GM19043 (cell line): ENCODE results near the gene KIF20A.
"Not testable (repeated sequence)": the region's sequence is repeated elsewhere in the genome, so short reads cannot be mapped to it uniquely, and the experiment has no call there.

Source experiments
- ATAC-seq: cut with Tn5 transposase; IDR thresholded peaks from one replicate; pipeline ENCODE4 v1.9.1; 2021; ENCODE audit warnings: low read depth; ENCODE audit not compliant: unreplicated experiment

Gene KIF20A

DNA sequence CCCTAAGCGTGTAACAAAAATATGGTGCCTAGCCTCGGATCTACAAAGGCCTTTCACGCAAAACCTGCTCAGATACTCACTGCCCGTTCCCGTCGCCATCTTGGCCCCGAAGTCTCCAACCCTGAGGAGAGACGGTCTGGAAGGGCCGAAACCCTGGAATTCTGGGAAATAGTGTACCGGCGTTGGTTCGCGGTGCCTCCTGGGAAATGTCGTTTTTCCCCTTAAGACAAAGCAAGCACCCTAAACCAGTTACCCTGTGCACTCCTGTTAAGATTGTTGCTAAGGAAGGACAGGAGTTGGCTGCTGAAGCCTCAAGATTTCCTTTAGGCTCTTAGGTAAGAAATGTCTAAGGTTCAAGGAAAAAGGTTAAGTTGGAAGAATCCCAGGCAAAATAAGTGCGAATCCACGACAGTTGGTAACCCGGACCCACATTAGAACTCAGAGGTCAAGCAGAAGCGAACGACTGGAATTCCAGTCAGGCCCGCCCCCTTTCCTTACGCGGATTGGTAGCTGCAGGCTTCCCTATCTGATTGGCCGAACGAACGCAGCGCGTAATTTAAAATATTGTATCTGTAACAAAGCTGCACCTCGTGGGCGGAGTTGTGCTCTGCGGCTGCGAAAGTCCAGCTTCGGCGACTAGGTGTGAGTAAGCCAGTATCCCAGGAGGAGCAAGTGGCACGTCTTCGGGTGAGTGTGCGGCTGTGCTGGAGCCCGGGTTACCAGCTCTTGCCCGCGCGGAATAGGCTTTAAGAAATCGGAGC lies at the start of gene KIF20A, which contains the start of gene BRD8:
Gene KIF20A, plus strand, starts transcription at position 597 of the 761 bp plus-strand sequence. CDS start 569 bp downstream, outside the sequence.
Gene BRD8, minus strand, starts transcription at position 115 of the 761 bp plus-strand sequence. Its CDS starts 16 bp downstream, at position 99.
- ATAC-seq: peak; percentile 84

DNA sequence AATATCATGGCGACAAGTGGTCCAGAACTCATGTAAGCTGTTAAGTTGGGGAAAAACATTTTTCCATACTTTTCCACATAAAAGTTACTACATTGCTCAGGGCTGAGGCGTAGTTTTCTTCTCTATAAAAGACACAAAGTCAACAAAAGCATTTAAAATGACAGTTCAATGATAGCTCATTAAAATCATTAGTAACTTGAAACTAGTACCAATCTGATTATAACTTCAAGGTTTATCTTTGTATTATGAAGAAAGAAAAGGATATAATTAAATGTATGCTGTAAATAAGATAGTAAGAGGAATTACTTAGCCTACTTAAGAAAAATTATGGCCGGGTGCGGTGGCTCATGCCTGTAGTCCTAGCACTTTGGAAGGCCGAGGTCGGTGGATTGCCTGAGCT lies 49.6 kb upstream of the KIF20A start:
- no peak for ATAC-seq

DNA sequence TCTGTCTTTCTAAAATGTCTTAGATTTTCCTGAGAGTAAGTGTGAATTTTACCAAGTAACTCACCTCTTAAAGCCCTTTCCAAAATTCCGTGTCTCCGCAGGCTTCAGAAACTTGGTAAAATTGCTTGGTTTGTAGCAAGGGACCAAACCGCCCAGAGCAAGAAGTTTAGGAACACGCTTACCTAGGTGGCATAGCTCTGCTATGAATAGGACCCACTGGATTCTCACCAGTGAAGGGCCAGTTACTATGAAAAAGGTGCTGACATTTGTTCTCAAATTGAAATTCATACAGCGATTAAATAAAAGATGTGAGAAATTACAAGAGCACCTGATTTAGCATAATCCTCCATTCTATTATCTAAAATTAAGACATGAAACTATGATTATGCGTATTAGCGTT lies 46.4 kb upstream of the KIF20A start:
- no peak for ATAC-seq

DNA sequence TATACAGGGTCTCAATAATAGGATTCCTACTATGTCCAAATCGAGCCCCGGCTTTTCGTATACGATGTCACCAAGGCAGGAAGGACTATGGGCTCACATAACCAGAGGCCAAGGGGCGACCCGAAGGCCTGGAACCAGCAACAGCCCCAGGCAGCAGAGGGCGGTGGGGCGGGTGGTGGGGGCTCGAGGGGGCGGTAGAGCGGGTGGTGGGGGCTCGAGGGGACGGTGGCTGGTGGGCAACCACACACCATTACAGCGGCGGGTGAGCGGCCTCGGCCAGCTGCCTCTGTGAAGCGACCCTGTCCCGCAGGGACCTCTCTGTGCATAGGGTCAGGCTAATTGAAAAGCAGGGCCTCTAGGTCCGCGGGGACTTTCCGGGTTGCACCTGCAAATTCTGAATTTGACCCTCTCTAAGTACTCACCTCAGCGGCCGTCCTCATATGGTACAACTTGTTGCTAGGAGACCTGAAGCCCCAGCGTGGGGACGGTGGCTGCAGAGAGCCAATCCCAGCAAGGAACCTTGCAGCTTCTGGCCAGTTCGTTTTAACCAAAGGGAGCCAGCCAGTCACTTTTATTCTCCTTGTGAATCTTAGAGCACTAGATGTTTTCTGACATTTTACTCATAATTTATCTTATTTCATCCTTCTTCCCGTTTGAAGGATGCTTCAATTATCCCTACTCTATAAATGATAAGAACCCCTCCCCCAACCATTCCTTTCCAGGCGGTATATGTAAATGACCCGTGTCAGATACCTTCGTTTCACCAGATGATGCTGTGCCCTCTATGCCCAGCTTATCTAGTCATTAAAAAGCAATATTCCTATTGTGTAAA lies 39.7 kb upstream of the KIF20A start, which contains the start of gene NME5:
Gene NME5, minus strand, starts transcription at position 480 of the 832 bp plus-strand sequence. CDS start 648 bp downstream, outside the sequence.
- no peak for ATAC-seq

DNA sequence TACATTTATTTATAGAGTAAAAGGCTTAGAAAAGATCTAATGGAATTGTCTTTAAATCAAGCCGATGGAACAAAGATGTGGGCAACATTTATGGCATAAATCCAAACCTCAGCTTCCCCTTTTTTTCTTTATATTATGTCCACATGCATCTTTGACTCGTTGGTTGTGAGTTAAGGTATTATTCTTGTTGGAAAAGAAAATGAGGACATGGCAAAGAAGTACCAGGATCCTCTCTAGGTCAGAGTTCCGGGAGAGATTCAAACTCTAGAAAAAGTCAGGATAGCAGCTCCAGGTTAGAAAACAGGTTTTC lies 39.2 kb upstream of the KIF20A start:
- no peak for ATAC-seq

DNA sequence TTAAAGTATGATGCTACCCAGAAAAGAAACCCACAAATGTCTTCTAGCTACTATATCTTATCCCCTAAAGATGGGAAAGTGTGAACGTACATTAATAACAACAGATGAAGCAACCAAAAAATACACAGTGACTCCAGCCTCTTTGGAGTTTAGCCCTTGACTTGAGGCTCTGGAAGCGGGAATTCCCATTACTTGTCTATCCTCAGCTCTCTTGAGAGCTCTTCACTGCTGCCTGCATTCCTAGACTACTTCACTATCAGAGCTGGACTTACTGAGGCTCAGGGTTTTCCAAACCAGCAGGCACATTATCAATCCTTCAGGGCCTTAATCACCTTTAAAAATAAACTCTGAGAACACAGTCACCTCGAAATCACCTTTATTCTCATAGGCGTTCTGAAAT lies 38.6 kb upstream of the KIF20A start:
- no peak for ATAC-seq

DNA sequence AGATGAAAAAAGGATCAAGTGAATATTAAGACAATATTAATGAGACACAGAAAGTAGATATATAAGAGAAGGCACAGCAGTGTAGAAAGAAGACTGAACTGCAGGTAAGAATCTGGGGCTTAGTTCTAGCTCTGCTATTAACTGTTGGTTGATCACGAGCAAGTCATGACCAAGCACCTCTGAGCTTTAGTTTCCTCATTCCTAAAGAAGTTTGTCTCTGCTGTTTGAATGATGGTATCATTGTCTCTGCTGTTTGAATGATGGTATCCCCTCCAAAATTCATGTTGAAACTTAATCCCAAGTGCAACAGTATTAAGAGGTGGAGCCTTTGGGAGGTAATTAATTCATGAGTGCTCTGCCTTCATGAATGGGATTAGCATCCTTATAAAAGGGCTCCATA lies 37.2 kb upstream of the KIF20A start:
- ATAC-seq: no peak

DNA sequence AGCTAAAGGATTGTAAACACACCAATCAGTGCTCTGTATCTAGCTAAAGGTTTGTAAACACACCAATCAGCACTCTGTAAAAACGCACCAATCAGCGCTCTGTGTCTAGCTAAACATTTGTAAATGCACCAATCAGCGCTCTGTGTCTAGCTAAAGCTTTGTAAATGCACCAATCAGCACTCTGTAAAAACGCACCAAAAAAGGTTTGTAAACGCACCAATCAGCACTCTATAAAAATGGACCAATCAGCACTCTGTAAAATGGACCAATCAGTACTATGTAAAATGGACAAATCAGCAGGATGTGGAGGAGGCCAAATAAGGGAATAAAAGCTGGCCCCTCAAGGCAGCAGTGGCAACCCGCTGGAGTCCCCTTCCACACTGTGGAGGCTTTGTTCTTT lies 35.3 kb upstream of the KIF20A start:
- not testable (repeated sequence) for ATAC-seq

DNA sequence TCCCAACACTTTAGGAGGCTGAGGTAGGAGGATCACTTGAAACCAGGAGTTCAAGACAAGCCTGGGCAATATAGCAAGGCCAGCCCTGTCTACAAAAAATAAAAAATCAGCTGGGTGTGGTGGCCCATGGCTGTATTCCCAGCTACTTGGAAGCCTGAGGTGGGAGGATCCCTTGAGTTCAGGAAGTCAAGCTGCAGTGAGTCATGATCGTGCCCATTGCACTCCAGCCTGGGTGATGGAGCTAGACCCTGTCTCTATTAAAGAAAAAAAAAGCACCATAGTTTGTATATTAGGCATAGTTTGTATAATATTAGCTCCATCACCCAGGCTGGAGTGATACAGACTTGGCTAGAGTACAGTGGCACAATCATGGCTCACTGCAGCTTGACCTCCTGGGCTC lies 30.1 kb upstream of the KIF20A start:
- ATAC-seq: no peak

DNA sequence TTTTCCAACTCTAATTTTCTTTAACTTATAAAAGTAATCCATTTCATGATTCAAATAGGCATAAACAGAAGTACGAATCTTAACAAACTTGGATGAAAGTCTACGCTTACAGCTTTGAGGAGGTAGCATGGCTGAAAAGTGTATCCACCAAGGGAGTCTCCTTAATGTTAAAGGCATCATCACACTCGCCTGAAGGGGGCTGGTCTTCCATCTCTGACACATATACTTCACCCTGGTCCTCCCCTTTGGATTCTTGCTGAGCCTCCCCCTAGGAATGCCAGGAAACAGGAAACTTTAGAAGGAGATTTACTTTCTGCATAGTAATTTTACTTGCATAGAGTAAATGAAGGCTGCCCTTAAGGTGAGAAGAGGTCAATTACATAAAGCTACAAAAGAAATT lies 29.4 kb upstream of the KIF20A start:
- ATAC-seq: no peak

DNA sequence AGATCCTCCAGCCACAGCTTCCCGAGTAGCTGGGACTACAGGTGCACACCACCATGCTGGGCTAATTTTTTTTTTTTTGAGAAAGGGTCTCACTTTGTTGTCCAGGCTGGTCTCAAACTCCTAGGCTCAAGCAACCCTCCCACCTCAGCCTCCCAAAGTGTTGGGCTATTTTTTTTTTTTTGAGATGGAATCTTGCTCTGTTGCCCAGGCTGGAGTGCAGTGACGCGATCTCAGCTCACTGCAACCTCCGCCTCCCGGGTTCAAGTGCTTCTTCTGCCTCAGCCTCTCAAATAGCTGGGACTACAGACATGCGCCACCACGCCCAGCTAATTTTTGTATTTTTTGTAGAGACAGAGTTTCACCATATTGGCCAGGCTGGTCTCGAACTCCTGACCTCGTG lies 22.9 kb upstream of the KIF20A start:
- not testable (repeated sequence) for ATAC-seq

DNA sequence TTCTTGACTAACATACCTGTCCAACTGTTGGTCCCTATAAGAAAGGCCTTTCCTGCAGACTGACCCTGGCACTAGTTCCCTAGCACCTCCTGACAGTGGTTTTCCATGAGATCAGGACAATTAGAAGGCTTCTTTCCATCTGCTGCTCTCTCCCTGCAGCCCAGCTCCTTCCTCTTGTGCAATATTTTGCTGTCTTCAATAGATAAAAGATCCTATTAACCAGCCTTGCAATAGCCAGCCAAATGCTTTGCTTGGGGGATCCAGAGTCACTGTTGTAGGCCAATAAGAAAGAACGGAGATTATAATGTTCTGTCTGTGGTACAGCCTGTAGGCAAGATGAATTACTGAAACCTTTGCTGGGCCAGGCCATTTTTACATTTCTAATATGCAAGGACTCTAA lies 21.3 kb upstream of the KIF20A start:
- no peak for ATAC-seq

DNA sequence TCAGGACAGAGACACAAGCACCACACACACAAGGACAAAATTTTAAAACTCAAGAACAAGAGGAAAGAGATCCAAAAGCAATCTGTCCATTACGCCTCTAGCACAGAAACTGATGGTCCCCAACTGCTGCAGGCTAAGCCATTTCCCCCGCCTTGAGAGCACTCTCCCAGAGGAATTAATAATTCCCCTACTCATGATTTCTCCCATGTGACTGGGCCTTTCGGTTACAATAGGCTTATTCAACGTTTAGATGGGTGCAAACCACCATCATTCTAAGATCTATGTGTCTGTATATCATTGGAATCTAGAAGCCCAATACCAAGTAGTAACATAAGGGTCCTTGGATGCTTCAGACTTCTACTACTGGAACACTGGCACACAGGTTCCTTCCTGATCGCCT lies 19.2 kb upstream of the KIF20A start:
- no peak for ATAC-seq

DNA sequence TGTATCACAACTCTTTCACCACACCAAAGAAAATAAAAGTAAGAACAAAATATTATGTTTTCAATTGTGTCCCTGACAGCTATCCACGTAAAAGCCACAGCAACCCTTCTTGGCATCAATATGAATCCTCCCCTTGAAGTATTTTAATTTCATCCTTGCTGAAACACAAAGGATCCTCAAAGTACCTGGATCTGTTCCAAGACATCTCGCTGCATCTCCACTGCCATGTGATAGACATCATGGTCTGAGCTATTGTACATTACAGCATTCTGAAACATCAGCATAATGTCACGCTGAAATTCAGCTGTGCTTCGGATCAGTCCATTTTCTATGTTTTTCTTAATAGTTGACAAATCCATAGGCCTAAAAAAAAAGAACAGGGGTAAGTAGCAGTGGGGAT lies 18.2 kb upstream of the KIF20A start:
- no peak for ATAC-seq

DNA sequence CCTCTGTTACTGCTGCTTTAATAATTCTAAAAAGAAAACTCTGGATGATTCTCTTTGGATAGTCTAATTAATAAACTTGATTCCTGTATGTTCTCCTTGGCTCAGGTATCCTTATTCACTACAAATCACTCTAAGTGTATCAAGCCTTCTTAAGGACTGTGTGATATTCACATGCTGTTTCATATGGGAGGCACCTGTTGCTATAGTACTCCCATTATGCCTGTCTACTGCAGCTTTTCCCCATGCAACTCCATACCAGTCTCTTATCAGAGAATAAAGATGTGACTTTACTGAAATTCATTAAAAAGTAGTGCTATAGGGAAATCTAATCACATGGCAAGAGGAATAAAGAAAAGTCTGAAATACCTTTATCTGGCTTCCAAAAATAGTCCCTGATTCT lies 15.2 kb upstream of the KIF20A start:
- ATAC-seq: no peak

DNA sequence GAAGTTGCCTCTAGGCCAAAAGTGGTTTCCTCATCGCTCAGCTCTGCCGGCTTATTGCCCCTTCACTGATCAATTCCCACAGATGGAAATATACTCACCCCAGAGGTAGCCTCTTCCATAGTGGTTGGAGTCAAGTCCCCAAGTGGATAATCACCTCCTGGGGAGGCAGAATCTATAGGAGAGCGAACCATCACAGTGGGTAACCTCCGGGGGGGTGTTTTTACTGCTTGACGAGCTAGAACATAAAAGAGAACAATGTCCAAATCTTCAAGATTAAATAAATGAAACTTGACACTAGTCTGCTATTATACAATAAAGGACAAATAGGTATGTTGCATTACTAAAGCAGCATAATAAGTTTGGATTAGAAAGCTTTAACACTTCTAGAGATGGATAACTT lies 9.8 kb upstream of the KIF20A start:
- no peak for ATAC-seq

DNA sequence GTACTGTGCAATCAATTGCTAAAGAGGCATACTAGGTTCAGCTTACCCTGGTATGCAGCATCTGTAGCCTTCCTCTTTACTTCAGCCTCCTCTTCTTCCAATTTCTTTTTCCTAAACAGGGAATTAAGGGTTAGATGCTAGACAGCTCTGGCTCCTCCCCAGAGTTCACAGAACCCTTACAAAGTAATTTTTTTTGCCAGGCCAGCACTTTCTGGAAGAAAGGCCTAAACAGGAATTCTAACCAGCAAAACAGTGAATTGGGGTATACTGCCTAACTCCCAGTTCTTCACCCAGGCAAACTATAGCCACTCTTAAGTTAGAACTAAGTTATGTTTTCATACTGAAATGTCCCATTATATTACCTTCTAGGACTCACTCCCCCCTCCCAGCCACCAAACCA lies 8.6 kb upstream of the KIF20A start:
- no peak for ATAC-seq

DNA sequence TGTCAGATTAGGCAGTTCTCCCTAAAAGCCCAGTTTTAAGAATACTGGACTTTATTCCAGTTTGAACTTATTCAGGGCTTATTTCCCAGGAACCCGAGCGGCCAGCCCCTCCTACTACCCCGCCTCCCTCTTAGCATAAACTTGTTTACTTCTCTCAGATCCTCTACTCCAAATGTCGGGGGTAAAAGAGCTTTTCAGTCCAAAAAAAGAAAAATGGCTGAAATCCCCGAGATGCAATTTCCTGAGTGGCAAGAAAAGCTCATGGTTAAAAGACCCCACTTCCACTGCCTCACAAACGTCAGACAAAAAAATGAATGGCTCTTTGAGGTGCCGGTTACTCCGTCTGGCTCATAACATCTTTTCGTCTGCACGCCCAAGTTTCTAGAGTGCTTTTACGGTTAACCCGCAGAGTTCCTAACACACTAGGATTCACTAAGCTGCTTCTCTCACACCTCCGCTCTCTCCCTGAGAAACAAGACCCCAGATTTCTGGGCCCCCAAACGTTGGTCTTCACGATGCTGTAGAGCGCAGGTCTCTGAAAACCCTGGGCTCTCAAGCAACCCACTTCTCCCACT lies 884 bp upstream of the KIF20A start:
- ATAC-seq: no peak

DNA sequence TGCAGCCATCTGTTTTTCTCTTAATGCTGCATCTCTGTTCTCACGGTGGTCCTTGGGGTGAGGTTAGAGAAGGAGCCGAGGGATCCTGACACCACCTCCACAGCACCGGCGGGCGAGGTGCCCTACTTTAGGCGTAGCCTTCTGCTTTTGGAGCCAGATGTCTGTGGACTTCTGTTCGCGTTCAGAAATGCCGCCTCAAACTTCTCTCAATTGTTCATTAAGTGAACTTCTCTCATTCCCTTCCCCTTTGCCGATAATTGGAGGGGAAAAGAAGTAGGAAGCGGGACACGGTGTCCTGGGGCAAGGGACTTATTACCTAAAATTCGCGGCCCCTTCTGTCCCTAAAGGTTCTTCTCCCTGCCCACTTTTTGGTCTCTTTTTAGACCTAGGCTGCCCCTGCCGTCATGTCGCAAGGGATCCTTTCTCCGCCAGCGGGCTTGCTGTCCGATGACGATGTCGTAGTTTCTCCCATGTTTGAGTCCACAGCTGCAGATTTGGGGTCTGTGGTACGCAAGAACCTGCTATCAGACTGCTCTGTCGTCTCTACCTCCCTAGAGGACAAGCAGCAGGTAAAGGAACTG lies 455 bp downstream of the KIF20A start:
- no peak for ATAC-seq

DNA sequence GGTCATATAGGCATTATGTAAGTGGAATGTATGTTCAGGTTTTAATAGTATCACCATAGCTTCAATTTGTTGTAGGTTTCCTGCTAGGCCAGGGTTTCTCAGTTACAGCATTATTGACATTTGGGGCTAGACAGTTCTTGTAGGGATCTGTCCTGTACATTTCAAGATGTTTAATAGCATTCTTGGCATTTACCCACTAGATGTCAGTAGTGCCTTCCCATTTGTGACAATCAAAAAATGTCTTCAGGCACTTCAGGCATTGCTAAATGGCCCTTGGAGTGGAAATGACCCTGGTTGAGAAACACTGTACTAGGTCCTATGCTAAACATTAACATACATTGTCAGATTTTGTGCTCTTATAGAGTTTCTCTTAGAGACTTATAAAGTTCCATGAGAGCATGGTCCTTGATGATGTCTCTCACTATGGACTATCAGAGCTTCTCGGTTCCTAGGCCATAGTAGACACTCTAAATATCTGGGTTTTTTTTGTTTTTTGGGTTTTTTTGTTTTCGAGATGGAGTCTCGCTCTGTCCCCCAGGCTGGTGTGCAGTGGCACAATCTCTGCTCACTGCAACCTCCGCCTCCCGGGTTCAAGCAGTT lies 1.4 kb downstream of the KIF20A start:
- no peak for ATAC-seq

DNA sequence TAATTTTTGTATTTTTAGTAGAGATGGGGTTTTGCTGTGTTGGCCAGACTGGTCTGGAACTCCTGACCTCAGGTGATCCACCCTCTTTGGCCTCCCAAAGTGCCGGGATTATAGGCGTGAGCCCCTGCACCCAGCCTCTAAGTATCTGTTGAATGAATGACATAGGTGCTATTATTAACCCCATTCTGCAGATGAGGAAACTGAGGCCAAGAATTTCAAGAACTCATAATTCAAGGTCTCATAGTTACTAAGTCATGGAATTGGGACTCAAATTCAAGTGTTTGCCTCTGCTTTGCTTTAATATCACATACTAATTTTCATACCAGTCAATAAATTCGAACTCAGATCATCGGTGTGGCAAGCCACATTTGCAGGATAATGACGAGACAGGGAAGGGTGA lies 1.9 kb downstream of the KIF20A start:
- no peak for ATAC-seq
